D721Med (cell line): ENCODE results near the gene TBC1D2.

ENCODE experiments used
- DNase-seq: peaks from one replicate; pipeline ENCODE4 v3.0.0; 2011; ENCODE audit warnings: low spot score; ENCODE audit not compliant: insufficient read length
- FAIRE-seq: peaks from 2 replicates; lab custom pipeline; 2011; peaks lifted over from hg19 to GRCh38; lab: Jason Lieb, UNC
- CTCF ChIP-seq: IDR thresholded peaks from 2 replicates; pipeline ENCODE4 v1.5.1; 2012; ENCODE audit warnings: mild to moderate bottlenecking, control low read depth; ENCODE audit not compliant: insufficient read depth; ENCODE audit errors: missing control alignments

TBC1D2 gene

GRCh38 chr9:98255578-98256296 lies at the start of gene TBC1D2:
Gene TBC1D2 (minus strand): TSS chr9:98255649. CDS start chr9:98255541, 108 bp downstream.
- DNase-seq (peak; percentile 92), FAIRE-seq (no peak)
- no peak for TF ChIP-seq CTCF

GRCh38 chr9:98304381-98304780 lies 48.9 kb upstream of the TBC1D2 start:
- DNase-seq (no peak), FAIRE-seq (no peak)
- TF ChIP-seq CTCF, result no peak

GRCh38 chr9:98303633-98304125 lies 48.2 kb upstream of the TBC1D2 start:
- FAIRE-seq (no peak), DNase-seq (no peak)
- TF ChIP-seq CTCF, result no peak

- TF ChIP-seq CTCF, result no peak
- DNase-seq (no peak), FAIRE-seq (no peak)
Observed at GRCh38 chr9:98302938-98303632, 47.6 kb upstream of the TBC1D2 start.

GRCh38 chr9:98302150-98302549 lies 46.7 kb upstream of the TBC1D2 start:
- FAIRE-seq, result no peak

GRCh38 chr9:98300611-98301010 lies 45.2 kb upstream of the TBC1D2 start:
- DNase-seq (no peak), FAIRE-seq (no peak)
- no peak for TF ChIP-seq CTCF

More at GRCh38 chr9:98302150-98302549, 46.7 kb upstream of the TBC1D2 start:
- no peak for DNase-seq
- TF ChIP-seq CTCF, result no peak

- no peak for TF ChIP-seq CTCF
- DNase-seq (no peak), FAIRE-seq (no peak)
Observed at GRCh38 chr9:98298476-98298875, 43.0 kb upstream of the TBC1D2 start.
